Right lobe of liver (tissue), 4 donors: Measurements from ENCODE around the gene PROSER2.

ENCODE experiments used
- CTCF ChIP-seq, 4 donors: fragments of 200-600 bp in 3 of 4; fragments of 450-650 bp in 1 of 4; IDR thresholded peaks; one replicate each; pipeline versions ENCODE4 v1.5.1 to v1.8.0; 2016 to 2022; ENCODE audit warnings: antibody characterized with exemption in 4 of 4, mild to moderate bottlenecking in 2 of 4
- POLR2A ChIP-seq: fragments of 450-650 bp; IDR thresholded peaks from one replicate; pipeline ENCODE4 v1.6.1; 2017; ENCODE audit warnings: antibody characterized with exemption, mild to moderate bottlenecking
- donor health status: DM: no; HTN: no; CAD: no.
- donor health status: DM: no; HTN: no; CAD: no.
- donor health status: DM: no; HTN: yes; CAD: no.

- TF ChIP-seq POLR2A: no peak
- TF ChIP-seq CTCF (IDR thresholded peaks at IDR 0.05): no peak
Observed at GRCh38 chr10:11864727-11865126, 41.6 kb downstream of the PROSER2 start.
